BE2C (cell line): Measurements from ENCODE around the gene HCN2.

Experiments used
- DNase-seq: peaks from one replicate; pipeline ENCODE4 v3.0.0-alpha.2; 2020
- H3K27me3 ChIP-seq: fragments of 250-450 bp; sonication (Bioruptor Pico); 2 replicates; pipeline ENCODE4 v1.5.1; 2020; ENCODE audit warnings: mild to moderate bottlenecking
- H3K36me3 ChIP-seq: fragments of 250-450 bp; sonication (Bioruptor Pico); 2 replicates; pipeline ENCODE4 v1.5.1; 2020; ENCODE audit warnings: mild to moderate bottlenecking
- H3K4me1 ChIP-seq: fragments of 250-450 bp; sonication (Bioruptor Pico); 2 replicates; pipeline ENCODE4 v1.5.1; 2020
- H3K4me3 ChIP-seq: 2 replicates; pipeline ENCODE4 v1.5.1; 2011; ENCODE audit warnings: low read depth, low read length
- H3K9me3 ChIP-seq: fragments of 250-450 bp; sonication (Bioruptor Pico); 2 replicates; pipeline ENCODE4 v1.5.1; 2020
- CTCF ChIP-seq: IDR thresholded peaks from 2 replicates; pipeline ENCODE4 v1.5.1; 2012; ENCODE audit warnings: mild to moderate bottlenecking, low read depth, low read length

HCN2 gene

DNA sequence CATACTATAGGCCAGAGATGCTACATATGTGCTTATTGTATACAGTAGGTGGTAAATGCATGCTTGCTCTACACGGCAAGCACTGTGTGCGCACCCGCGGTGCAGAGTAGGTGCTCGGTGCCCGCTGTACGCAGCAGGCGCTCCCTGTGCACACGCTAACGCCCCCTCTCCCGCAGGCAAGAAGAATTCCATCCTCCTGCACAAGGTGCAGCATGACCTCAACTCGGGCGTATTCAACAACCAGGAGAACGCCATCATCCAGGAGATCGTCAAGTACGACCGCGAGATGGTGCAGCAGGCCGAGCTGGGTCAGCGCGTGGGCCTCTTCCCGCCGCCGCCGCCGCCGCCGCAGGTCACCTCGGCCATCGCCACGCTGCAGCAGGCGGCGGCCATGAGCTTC is 25.9 kb downstream of the HCN2 start:
- H3K4me1 ChIP-seq: peaks cover 7% of the 10 kb centered on the region
- no peaks in the 10 kb centered on the region for H3K9me3 ChIP-seq
- DNase-seq: no peak
- no peaks in the 10 kb centered on the region for H3K27me3 ChIP-seq
- no peak overlapping the region for H3K4me3 ChIP-seq
- H3K36me3 ChIP-seq: peaks cover 47% of the 10 kb centered on the region
- TF ChIP-seq CTCF: no peak

DNA sequence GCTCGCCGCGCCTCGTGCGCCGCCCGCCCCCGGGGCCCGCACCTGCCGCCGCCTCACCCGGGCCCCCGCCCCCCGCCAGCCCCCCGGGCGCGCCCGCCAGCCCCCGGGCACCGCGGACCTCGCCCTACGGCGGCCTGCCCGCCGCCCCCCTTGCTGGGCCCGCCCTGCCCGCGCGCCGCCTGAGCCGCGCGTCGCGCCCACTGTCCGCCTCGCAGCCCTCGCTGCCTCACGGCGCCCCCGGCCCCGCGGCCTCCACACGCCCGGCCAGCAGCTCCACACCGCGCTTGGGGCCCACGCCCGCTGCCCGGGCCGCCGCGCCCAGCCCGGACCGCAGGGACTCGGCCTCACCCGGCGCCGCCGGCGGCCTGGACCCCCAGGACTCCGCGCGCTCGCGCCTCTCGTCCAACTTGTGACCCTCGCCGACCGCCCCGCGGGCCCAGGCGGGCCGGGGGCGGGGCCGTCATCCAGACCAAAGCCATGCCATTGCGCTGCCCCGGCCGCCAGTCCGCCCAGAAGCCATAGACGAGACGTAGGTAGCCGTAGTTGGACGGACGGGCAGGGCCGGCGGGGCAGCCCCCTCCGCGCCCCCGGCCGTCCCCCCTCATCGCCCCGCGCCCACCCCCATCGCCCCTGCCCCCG is 26.5 kb downstream of the HCN2 start:
- no peak for TF ChIP-seq CTCF
- H3K36me3 ChIP-seq: peaks cover 47% of the 10 kb centered on the region
- no peak for DNase-seq
- no peak overlapping the region for H3K4me3 ChIP-seq
- H3K4me1 ChIP-seq: peaks cover 4% of the 10 kb centered on the region
- no peaks in the 10 kb centered on the region for H3K27me3 ChIP-seq
- no peaks in the 10 kb centered on the region for H3K9me3 ChIP-seq

GRCh38 chr19:616747-617526 is 27.3 kb downstream of the HCN2 start:
- no peaks in the 10 kb centered on the region for H3K4me1 ChIP-seq
- peaks cover 53% of the 10 kb centered on the region for H3K36me3 ChIP-seq
- H3K27me3 ChIP-seq: no peaks in the 10 kb centered on the region
- H3K4me3 ChIP-seq: no peak overlapping the region
- no peaks in the 10 kb centered on the region for H3K9me3 ChIP-seq
- DNase-seq: no peak
- TF ChIP-seq CTCF: no peak

GRCh38 chr19:617551-618246 is 28.0 kb downstream of the HCN2 start:
- Histone ChIP-seq H3K36me3 (peaks cover 57% of the 10 kb centered on the region), H3K9me3 (no peaks in the 10 kb centered on the region), H3K4me1 (no peaks in the 10 kb centered on the region), H3K27me3 (no peaks in the 10 kb centered on the region), H3K4me3 (no peak overlapping the region)
- no peak for TF ChIP-seq CTCF
- DNase-seq: no peak

- H3K4me1 ChIP-seq: no peaks in the 10 kb centered on the region
- no peaks in the 10 kb centered on the region for H3K27me3 ChIP-seq
- H3K36me3 ChIP-seq: peaks cover 55% of the 10 kb centered on the region
- no peaks in the 10 kb centered on the region for H3K9me3 ChIP-seq
- no peak for DNase-seq
- no peak overlapping the region for H3K4me3 ChIP-seq
- no peak for TF ChIP-seq CTCF
Measured at GRCh38 chr19:618247-618619, 28.6 kb downstream of the HCN2 start.
